Bronchial epithelial cell (primary cell): ENCODE results near the gene CDK17. TPM values are rescaled to one million over a fixed set of nuclear protein-coding genes. Genes with fewer than 3 reads are reported as not detected.

Source experiments
- DNase-seq: peaks from one replicate; pipeline ENCODE4 v3.0.0-alpha.2; 2010; ENCODE audit warnings: low read depth
- FAIRE-seq: peaks from 2 replicates; lab custom pipeline; 2011; peaks lifted over from hg19 to GRCh38; lab: Jason Lieb, UNC
- H3K27me3 ChIP-seq: 2 replicates; pipeline ENCODE4 v1.5.1; 2011; ENCODE audit warnings: low read length; ENCODE audit not compliant: control insufficient read depth, insufficient read depth
- H3K36me3 ChIP-seq: 2 replicates; pipeline ENCODE4 v1.5.1; 2011; ENCODE audit warnings: low read length; ENCODE audit not compliant: control insufficient read depth, insufficient read depth
- H3K4me3 ChIP-seq: 2 replicates; pipeline ENCODE4 v1.5.1; 2011; ENCODE audit warnings: mild to moderate bottlenecking, low read depth, low read length, control low read depth
- total RNA-seq: library from RNA; depleted of rRNA; stranded (reverse); fragments of >200 nt; gene quantifications from 2 replicates; pipeline ENCODE4 v1.2.1, GENCODE V29; 2014
- TF ChIP-seq, protein P1 (sequence below): IDR thresholded peaks from 2 replicates; pipeline ENCODE4 v1.5.1; 2011; ENCODE audit warnings: mild to moderate bottlenecking, moderate library complexity, low read length, control low read depth, inconsistent platforms; ENCODE audit not compliant: insufficient read depth, severe bottlenecking

The CDK17 gene
- total RNA-seq, 1 donor from 2014 or later = 34.5 TPM

DNA sequence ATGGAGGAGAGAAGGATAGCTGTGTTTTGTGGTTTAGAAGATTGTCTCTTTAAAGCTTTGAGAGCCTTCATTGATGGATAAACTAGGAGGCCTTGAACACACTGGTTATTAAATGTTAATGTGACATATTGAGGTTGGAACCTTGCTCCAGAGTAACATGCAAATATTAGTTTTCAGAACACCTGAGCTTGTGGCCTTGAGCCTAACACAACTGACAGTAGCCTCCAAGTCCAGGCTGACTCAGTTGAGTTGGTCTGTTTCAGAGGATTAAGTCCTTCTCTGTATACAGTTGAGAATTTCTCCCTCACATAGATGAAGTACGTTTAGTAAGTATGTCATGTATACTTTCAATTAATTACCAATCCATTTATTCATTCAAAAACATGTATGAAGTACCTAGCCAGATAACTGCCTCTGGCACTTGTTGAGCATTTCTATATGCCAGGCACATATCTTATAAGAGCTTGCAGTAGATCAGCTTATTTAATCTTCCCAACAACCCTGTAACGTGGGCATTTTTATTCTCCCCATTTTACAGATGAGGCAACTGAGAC, 142.6 kb downstream of the CDK17 start:
- TF ChIP-seq, protein P1, sequence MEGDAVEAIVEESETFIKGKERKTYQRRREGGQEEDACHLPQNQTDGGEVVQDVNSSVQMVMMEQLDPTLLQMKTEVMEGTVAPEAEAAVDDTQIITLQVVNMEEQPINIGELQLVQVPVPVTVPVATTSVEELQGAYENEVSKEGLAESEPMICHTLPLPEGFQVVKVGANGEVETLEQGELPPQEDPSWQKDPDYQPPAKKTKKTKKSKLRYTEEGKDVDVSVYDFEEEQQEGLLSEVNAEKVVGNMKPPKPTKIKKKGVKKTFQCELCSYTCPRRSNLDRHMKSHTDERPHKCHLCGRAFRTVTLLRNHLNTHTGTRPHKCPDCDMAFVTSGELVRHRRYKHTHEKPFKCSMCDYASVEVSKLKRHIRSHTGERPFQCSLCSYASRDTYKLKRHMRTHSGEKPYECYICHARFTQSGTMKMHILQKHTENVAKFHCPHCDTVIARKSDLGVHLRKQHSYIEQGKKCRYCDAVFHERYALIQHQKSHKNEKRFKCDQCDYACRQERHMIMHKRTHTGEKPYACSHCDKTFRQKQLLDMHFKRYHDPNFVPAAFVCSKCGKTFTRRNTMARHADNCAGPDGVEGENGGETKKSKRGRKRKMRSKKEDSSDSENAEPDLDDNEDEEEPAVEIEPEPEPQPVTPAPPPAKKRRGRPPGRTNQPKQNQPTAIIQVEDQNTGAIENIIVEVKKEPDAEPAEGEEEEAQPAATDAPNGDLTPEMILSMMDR = no peak
- FAIRE-seq (no peak), DNase-seq (no peak)
- H3K36me3 ChIP-seq = peaks cover 5% of the 10 kb centered on the region
- no peak overlapping the region for H3K4me3 ChIP-seq
- H3K27me3 ChIP-seq = no peaks in the 10 kb centered on the region

DNA sequence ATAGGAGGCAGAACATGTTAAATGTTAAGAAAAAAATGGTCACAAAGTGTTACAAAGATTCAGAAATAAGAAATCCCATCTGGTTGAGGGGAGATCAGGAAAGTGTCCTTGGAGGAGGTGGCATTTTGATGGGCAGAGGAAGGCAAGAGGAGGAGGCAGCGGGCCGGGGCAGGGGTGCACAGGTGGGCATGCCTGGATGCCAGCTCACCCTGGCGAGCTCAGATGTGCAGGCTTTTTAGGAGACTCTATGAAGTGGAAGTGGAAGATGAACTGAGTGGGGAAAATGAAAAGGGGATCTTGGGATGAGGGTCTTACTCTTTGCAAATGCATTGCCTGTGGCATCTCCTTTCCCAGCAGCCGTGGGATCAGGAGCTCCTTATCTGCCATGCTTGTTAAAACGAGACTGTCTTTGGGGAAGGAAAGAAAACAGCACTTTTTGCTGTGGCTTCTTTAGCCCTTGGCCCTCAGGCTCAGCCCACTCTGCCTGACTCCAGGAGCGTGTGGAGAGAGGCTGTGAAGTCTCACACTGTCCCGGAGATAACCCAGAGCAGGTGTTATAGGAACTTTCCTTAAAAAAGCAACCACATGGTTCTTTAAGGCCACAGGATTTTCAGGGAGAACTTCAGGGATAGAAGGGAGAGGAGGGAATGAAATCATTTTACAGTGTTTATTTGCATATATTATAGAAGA, 143.4 kb downstream of the CDK17 start:
- H3K27me3 ChIP-seq = no peaks in the 10 kb centered on the region
- no peak overlapping the region for H3K4me3 ChIP-seq
- TF ChIP-seq, protein P1 = no peak
- FAIRE-seq (no peak), DNase-seq (no peak)
- peaks cover 6% of the 10 kb centered on the region for H3K36me3 ChIP-seq

DNA sequence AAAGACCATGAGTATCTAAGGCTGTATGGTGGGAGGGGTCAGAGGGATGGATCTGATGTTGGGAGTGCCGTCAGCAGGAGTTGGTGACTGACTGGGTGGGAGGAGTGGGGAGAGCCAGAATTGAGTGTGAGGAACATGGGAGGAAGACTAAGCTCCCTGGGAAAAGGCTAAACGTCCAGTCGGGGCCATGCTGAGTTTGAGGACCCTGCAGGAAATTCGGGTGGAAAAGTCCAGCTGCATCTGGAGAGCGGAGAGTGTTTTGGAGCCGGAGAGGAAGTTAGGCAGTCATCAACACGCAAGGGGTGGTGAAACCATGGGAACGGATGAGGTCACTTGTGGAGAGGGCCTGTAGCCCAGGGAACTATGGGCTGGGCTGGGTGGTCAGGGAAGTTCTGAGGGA, 145.2 kb downstream of the CDK17 start:
- Histone ChIP-seq H3K27me3 (no peaks in the 10 kb centered on the region), H3K4me3 (no peak overlapping the region), H3K36me3 (peaks cover 3% of the 10 kb centered on the region)
- FAIRE-seq (no peak), DNase-seq (no peak)
- TF ChIP-seq, protein P1 = no peak

GRCh38 chr12:96250119-96250685, 150.0 kb downstream of the CDK17 start:
- FAIRE-seq (no peak), DNase-seq (no peak)
- no peaks in the 10 kb centered on the region for H3K27me3 ChIP-seq
- H3K36me3 ChIP-seq = peaks cover 14% of the 10 kb centered on the region
- TF ChIP-seq, protein P1 = no peak
- no peak overlapping the region for H3K4me3 ChIP-seq

DNA sequence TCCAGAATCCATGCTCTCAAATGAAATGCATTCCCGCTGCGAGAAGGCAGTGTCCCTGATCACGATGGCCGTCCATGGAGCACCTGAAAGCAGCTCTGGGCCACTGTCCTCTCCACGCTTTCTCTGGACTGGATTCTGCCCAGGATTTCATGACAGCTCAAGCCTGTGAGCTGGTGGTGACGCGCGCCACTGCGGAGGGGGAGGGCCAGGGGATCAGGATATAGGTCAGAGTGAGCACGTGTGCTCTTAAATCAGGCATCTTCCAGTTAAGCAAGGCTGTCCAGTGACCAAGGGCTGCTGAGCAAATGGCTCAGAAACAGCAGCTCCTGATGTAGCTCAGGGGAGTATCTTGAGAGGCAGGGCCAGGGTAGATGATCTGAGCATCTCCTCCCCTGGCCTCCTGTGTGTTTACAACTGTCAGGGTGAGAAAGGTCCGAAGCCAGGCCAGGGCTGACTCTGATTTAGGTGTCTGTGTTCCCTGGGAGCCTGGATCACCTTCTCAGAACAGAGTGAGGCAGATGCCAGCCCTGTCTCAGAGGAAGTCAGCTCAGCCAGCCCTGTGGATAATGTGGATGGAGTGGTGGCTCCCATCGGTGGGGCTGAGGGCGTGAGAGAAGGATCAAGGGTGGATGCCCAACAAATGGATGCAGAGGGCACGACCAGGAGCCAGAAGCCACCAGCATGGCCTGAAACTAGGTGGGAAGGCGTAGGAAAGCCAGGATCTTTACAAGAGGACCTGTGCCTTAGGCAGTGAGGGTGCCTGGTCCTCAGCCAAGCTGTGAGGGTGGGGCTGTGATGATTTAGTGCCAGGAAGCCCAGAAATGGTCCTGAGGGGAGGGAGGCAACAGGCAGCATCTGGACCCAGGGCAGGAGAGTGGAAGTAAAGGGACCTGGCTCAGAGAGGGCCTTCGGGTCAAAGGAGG, 150.8 kb downstream of the CDK17 start:
- TF ChIP-seq, protein P1 = no peak
- H3K27me3 ChIP-seq = no peaks in the 10 kb centered on the region
- H3K36me3 ChIP-seq = peaks cover 16% of the 10 kb centered on the region
- FAIRE-seq (no peak), DNase-seq (no peak)
- H3K4me3 ChIP-seq = no peak overlapping the region
